Stimulated activated CD8-positive, alpha-beta memory T cell treated with anti-CD3 and anti-CD28 coated beads, Interleukin-4, amount 100 ng/mL, for 48 hours (primary cell): ENCODE data around the gene THSD7A.

Experiments
- DNase-seq: peaks from one replicate; pipeline ENCODE4 v3.0.0-alpha.2; 2020

The THSD7A gene

GRCh38 chr7:11811709-11812108 lies 20.3 kb downstream of the THSD7A start:
- no peak for DNase-seq

- DNase-seq, result no peak
Measured at GRCh38 chr7:11810043-11810625, 21.9 kb downstream of the THSD7A start.

GRCh38 chr7:11807000-11807399 lies 25.0 kb downstream of the THSD7A start:
- no peak for DNase-seq

GRCh38 chr7:11804621-11805020 lies 27.4 kb downstream of the THSD7A start:
- DNase-seq, result no peak

- DNase-seq, result no peak
Measured at GRCh38 chr7:11795231-11795630, 36.8 kb downstream of the THSD7A start.

GRCh38 chr7:11792166-11792565 lies 39.8 kb downstream of the THSD7A start:
- no peak for DNase-seq

GRCh38 chr7:11788568-11788967 lies 43.4 kb downstream of the THSD7A start:
- DNase-seq, result no peak

GRCh38 chr7:11787534-11787933 lies 44.5 kb downstream of the THSD7A start:
- no peak for DNase-seq

- no peak for DNase-seq
Measured at GRCh38 chr7:11786186-11786585, 45.8 kb downstream of the THSD7A start.

- DNase-seq, result no peak
Measured at GRCh38 chr7:11784769-11785536, 47.0 kb downstream of the THSD7A start.

- DNase-seq, result no peak
Measured at GRCh38 chr7:11779864-11780674, 51.9 kb downstream of the THSD7A start.

- no peak for DNase-seq
Measured at GRCh38 chr7:11776039-11776438, 56.0 kb downstream of the THSD7A start.

- no peak for DNase-seq
Measured at GRCh38 chr7:11775401-11775800, 56.6 kb downstream of the THSD7A start.

- DNase-seq, result no peak
Measured at GRCh38 chr7:11768263-11768662, 63.7 kb downstream of the THSD7A start.

- no peak for DNase-seq
Measured at GRCh38 chr7:11767148-11767547, 64.8 kb downstream of the THSD7A start.

GRCh38 chr7:11760372-11760771 lies 71.6 kb downstream of the THSD7A start:
- DNase-seq, result no peak

GRCh38 chr7:11758627-11759111 lies 73.3 kb downstream of the THSD7A start:
- DNase-seq, result no peak

- DNase-seq, result no peak
Measured at GRCh38 chr7:11757153-11757552, 74.8 kb downstream of the THSD7A start.

GRCh38 chr7:11754933-11755332 lies 77.1 kb downstream of the THSD7A start:
- DNase-seq, result no peak

- DNase-seq, result no peak
Measured at GRCh38 chr7:11754123-11754522, 77.9 kb downstream of the THSD7A start.

GRCh38 chr7:11753433-11753832 lies 78.6 kb downstream of the THSD7A start:
- no peak for DNase-seq

- no peak for DNase-seq
Measured at GRCh38 chr7:11751807-11752389, 80.1 kb downstream of the THSD7A start.

- no peak for DNase-seq
Measured at GRCh38 chr7:11751315-11751714, 80.7 kb downstream of the THSD7A start.
